Measurements from ENCODE around the gene PPT2. TPM values are rescaled to one million over a fixed set of nuclear protein-coding genes. Genes with fewer than 3 reads are reported as not detected.

The PPT2 gene
- polyA plus RNA-seq, 2 of the 4 experiments (the other 2 are of a cell fraction): 9.3 to 11.7 TPM

DNA sequence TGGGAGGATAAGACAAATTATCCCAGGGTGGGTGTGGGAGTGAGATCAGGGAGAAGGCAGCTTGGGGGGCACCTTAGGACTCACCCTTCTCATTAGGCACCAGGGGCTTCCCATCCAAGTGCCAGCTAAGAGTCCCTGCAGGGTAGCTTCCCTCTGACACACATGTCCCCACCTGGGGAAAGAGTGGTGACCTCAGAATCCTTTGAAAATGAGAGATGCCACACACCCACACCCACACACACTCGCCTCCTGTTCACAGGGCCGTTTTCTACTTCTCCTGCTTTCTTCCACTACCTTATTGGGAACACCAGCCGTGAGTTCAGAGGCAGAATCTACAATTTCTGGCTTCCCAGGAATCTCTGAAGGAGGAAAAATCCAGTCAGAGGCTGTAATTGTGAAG, 29.1 kb downstream of the PPT2 start:
- ChIA-PET CTCF (interaction anchor here (0.6 to 1.7 kb wide), 4 partner anchors 11 to 64 kb away, joined by 4 to 6 read pairs (median 5); no protein-coding TSS in a partner anchor), POLR2A (interaction anchor here (1.3 kb wide), 1 partner anchor 13 kb away, joined by 3 read pairs; no protein-coding TSS in a partner anchor)
- DNase-seq (ENCODE audit: low read depth in 1 of 2, low spot score in 1 of 2): no peak
- WGBS (ENCODE audit: missing lambda C conversion rate): 83% methylated on average over 3 of the region's 3 CpGs
- no peaks in the 10 kb centered on the region for H3K9me3 ChIP-seq
- H3K4me1 ChIP-seq: peaks cover 25% of the 10 kb centered on the region
- TF ChIP-seq NPAS2 (CRISPR knock-in tag; IDR thresholded peaks at IDR 0.05; ENCODE audit: borderline replicate concordance) (no peak), MAFK (IDR thresholded peaks at IDR 0.05; ENCODE audit: partially characterized antibody) (no peak), PHF8 (IDR thresholded peaks at IDR 0.05; ENCODE audit: borderline replicate concordance, low read depth) (no peak), FOSB (CRISPR knock-in tag; IDR thresholded peaks at IDR 0.05) (no peak), JUN (IDR thresholded peaks at IDR 0.05) (no peak), CEBPB (IDR thresholded peaks at IDR 0.05) (no peak), EHF (CRISPR knock-in tag; IDR thresholded peaks at IDR 0.05) (no peak), JUNB (IDR thresholded peaks at IDR 0.05) (no peak), TFCP2L1 (CRISPR knock-in tag; IDR thresholded peaks at IDR 0.05) (no peak), TP53 (CRISPR knock-in tag; IDR thresholded peaks at IDR 0.05) (no peak), RARB (CRISPR knock-in tag; IDR thresholded peaks at IDR 0.05) (no peak), MYC (IDR thresholded peaks at IDR 0.05; ENCODE audit: borderline replicate concordance, low read length) (no peak), POLR2AphosphoS2 (conservative IDR thresholded peaks at IDR 0.05; ENCODE audit: low read length) (no peak), EP300 (IDR thresholded peaks at IDR 0.05) (no peak)
- TF ChIP-seq, protein P1, sequence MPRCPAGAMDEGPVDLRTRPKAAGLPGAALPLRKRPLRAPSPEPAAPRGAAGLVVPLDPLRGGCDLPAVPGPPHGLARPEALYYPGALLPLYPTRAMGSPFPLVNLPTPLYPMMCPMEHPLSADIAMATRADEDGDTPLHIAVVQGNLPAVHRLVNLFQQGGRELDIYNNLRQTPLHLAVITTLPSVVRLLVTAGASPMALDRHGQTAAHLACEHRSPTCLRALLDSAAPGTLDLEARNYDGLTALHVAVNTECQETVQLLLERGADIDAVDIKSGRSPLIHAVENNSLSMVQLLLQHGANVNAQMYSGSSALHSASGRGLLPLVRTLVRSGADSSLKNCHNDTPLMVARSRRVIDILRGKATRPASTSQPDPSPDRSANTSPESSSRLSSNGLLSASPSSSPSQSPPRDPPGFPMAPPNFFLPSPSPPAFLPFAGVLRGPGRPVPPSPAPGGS (IDR thresholded peaks at IDR 0.05): no peak
- TF ChIP-seq, protein P2, sequence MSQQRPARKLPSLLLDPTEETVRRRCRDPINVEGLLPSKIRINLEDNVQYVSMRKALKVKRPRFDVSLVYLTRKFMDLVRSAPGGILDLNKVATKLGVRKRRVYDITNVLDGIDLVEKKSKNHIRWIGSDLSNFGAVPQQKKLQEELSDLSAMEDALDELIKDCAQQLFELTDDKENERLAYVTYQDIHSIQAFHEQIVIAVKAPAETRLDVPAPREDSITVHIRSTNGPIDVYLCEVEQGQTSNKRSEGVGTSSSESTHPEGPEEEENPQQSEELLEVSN (IDR thresholded peaks at IDR 0.05; ENCODE audit: borderline replicate concordance, low read depth): no peak
- TF ChIP-seq, protein P3, sequence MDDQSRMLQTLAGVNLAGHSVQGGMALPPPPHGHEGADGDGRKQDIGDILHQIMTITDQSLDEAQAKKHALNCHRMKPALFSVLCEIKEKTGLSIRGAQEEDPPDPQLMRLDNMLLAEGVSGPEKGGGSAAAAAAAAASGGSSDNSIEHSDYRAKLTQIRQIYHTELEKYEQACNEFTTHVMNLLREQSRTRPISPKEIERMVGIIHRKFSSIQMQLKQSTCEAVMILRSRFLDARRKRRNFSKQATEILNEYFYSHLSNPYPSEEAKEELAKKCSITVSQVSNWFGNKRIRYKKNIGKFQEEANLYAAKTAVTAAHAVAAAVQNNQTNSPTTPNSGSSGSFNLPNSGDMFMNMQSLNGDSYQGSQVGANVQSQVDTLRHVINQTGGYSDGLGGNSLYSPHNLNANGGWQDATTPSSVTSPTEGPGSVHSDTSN (IDR thresholded peaks at IDR 0.05): no peak
- TF ChIP-seq, protein P4, sequence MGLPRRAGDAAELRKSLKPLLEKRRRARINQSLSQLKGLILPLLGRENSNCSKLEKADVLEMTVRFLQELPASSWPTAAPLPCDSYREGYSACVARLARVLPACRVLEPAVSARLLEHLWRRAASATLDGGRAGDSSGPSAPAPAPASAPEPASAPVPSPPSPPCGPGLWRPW (IDR thresholded peaks at IDR 0.05): no peak
- TF ChIP-seq, protein P5, sequence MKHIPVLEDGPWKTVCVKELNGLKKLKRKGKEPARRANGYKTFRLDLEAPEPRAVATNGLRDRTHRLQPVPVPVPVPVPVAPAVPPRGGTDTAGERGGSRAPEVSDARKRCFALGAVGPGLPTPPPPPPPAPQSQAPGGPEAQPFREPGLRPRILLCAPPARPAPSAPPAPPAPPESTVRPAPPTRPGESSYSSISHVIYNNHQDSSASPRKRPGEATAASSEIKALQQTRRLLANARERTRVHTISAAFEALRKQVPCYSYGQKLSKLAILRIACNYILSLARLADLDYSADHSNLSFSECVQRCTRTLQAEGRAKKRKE (CRISPR knock-in tag; IDR thresholded peaks at IDR 0.05; ENCODE audit: low read depth): no peak
- TF ChIP-seq, protein P6, sequence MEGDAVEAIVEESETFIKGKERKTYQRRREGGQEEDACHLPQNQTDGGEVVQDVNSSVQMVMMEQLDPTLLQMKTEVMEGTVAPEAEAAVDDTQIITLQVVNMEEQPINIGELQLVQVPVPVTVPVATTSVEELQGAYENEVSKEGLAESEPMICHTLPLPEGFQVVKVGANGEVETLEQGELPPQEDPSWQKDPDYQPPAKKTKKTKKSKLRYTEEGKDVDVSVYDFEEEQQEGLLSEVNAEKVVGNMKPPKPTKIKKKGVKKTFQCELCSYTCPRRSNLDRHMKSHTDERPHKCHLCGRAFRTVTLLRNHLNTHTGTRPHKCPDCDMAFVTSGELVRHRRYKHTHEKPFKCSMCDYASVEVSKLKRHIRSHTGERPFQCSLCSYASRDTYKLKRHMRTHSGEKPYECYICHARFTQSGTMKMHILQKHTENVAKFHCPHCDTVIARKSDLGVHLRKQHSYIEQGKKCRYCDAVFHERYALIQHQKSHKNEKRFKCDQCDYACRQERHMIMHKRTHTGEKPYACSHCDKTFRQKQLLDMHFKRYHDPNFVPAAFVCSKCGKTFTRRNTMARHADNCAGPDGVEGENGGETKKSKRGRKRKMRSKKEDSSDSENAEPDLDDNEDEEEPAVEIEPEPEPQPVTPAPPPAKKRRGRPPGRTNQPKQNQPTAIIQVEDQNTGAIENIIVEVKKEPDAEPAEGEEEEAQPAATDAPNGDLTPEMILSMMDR (IDR thresholded peaks at IDR 0.05): no peak
- ATAC-seq: no peak
- FAIRE-seq: no peak
- H3K27ac ChIP-seq: no peak overlapping the region
- H3K4me3 ChIP-seq: no peak overlapping the region
- H3K4me2 ChIP-seq: no peak overlapping the region

DNA sequence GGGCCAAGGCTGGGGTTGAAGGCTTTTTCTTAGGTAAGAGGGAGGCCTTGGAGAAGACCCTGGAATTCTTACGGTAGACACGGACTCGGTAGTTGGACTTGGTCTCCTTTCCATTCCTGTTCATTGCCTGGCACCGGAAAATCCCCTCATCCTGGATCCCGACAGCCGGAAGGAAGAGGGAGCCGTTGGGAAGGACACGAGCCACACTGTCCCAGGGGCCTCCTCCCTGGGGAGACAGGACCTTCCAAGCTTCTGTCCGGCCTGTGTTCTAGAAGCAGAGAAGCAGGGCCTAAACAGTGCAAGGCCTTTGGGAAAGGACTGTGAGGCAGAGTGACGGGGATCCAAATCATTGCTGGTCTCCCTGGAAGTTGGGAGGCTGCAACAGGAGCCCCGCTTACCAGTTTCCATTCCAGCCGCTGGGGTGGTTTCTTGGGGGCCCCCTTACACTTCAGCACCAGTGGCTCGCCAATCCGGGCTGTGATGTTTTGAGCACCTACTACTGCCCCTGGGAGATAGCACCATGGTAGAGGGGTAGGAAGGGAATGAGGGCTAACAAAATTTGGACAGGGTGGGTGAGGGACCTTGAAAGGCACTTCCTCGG, 29.6 kb downstream of the PPT2 start:
- ChIA-PET POLR2A (no interaction called here), CTCF (interaction anchor here (1.6 to 1.7 kb wide), 2 partner anchors 11 to 12 kb away, joined by 5 to 6 read pairs; no protein-coding TSS in a partner anchor)
- FAIRE-seq: no peak
- DNase-seq (ENCODE audit: low read depth in 1 of 2, low spot score in 1 of 2): no peak
- Histone ChIP-seq H3K4me2 (no peak overlapping the region), H3K27ac (no peak overlapping the region), H3K9me3 (no peaks in the 10 kb centered on the region), H3K4me3 (no peak overlapping the region), H3K4me1 (peaks cover 28% of the 10 kb centered on the region)
- 89% methylated on average over 13 of the region's 15 CpGs for WGBS (ENCODE audit: missing lambda C conversion rate)
- no peak for ATAC-seq
- TF ChIP-seq, protein P4 (IDR thresholded peaks at IDR 0.05): no peak
- TF ChIP-seq HOXB5 (CRISPR knock-in tag; IDR thresholded peaks at IDR 0.05): no peak
- TF ChIP-seq, protein P2 (IDR thresholded peaks at IDR 0.05; ENCODE audit: borderline replicate concordance, low read depth): no peak
- TF ChIP-seq, protein P5 (CRISPR knock-in tag; IDR thresholded peaks at IDR 0.05; ENCODE audit: low read depth): no peak
- TF ChIP-seq, protein P7, sequence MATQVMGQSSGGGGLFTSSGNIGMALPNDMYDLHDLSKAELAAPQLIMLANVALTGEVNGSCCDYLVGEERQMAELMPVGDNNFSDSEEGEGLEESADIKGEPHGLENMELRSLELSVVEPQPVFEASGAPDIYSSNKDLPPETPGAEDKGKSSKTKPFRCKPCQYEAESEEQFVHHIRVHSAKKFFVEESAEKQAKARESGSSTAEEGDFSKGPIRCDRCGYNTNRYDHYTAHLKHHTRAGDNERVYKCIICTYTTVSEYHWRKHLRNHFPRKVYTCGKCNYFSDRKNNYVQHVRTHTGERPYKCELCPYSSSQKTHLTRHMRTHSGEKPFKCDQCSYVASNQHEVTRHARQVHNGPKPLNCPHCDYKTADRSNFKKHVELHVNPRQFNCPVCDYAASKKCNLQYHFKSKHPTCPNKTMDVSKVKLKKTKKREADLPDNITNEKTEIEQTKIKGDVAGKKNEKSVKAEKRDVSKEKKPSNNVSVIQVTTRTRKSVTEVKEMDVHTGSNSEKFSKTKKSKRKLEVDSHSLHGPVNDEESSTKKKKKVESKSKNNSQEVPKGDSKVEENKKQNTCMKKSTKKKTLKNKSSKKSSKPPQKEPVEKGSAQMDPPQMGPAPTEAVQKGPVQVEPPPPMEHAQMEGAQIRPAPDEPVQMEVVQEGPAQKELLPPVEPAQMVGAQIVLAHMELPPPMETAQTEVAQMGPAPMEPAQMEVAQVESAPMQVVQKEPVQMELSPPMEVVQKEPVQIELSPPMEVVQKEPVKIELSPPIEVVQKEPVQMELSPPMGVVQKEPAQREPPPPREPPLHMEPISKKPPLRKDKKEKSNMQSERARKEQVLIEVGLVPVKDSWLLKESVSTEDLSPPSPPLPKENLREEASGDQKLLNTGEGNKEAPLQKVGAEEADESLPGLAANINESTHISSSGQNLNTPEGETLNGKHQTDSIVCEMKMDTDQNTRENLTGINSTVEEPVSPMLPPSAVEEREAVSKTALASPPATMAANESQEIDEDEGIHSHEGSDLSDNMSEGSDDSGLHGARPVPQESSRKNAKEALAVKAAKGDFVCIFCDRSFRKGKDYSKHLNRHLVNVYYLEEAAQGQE (IDR thresholded peaks at IDR 0.05): no peak
- TF ChIP-seq CHD4 (IDR thresholded peaks at IDR 0.05; ENCODE audit: borderline replicate concordance): no peak
- no peak for TF ChIP-seq POLR2AphosphoS2 (conservative IDR thresholded peaks at IDR 0.05; ENCODE audit: low read length)
- no peak for TF ChIP-seq KDM5A (IDR thresholded peaks at IDR 0.05)

Measured in A549 (cell line).